WI38 (cell line): Measurements from ENCODE around the gene CHID1.

Experiments used
- H3K4me3 ChIP-seq: 2 replicates; pipeline ENCODE4 v1.5.1; 2011; ENCODE audit warnings: low read depth, mild to moderate bottlenecking, control low read depth, low read length
- TF ChIP-seq, protein P1 (sequence below): IDR thresholded peaks from 2 replicates; pipeline ENCODE4 v1.5.1; 2012; ENCODE audit warnings: low read depth, mild to moderate bottlenecking, control low read depth, low read length

Gene CHID1

DNA sequence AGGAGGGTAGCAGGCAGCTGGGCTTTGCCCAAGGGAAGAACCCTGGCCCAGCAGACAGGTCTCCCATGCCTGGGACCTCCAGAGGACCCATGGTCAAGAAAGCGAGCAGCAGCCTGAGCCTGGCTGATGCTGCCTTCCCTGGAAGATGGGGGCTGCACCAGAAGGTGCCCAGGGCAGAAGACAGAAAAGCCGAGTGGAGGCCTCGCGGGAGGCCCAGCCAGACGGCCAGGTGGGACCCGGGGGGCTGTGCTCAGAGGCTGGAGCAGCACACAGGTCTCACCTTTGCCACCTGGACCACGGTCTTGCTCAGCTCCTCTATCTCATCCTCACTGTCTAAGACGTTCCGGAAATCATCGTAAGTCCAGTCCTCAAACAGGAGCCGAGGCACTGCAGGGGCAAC is 10.9 kb downstream of the CHID1 start:
- H3K4me3 ChIP-seq: no peak overlapping the region
- TF ChIP-seq, protein P1, sequence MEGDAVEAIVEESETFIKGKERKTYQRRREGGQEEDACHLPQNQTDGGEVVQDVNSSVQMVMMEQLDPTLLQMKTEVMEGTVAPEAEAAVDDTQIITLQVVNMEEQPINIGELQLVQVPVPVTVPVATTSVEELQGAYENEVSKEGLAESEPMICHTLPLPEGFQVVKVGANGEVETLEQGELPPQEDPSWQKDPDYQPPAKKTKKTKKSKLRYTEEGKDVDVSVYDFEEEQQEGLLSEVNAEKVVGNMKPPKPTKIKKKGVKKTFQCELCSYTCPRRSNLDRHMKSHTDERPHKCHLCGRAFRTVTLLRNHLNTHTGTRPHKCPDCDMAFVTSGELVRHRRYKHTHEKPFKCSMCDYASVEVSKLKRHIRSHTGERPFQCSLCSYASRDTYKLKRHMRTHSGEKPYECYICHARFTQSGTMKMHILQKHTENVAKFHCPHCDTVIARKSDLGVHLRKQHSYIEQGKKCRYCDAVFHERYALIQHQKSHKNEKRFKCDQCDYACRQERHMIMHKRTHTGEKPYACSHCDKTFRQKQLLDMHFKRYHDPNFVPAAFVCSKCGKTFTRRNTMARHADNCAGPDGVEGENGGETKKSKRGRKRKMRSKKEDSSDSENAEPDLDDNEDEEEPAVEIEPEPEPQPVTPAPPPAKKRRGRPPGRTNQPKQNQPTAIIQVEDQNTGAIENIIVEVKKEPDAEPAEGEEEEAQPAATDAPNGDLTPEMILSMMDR: no peak

GRCh38 chr11:898540-899190 is 11.9 kb downstream of the CHID1 start:
- H3K4me3 ChIP-seq: no peak overlapping the region
- TF ChIP-seq, protein P1: no peak

- H3K4me3 ChIP-seq: no peak overlapping the region
- TF ChIP-seq, protein P1: peak; percentile 40
Measured at GRCh38 chr11:898143-898511, 12.5 kb downstream of the CHID1 start.

GRCh38 chr11:897253-898142 is 13.1 kb downstream of the CHID1 start:
- H3K4me3 ChIP-seq: no peak overlapping the region
- TF ChIP-seq, protein P1: no peak

- no peak overlapping the region for H3K4me3 ChIP-seq
- TF ChIP-seq, protein P1: no peak
Measured at GRCh38 chr11:895331-896110, 15.1 kb downstream of the CHID1 start.

- TF ChIP-seq, protein P1: no peak
- no peak overlapping the region for H3K4me3 ChIP-seq
Measured at GRCh38 chr11:894575-895201, 15.9 kb downstream of the CHID1 start.
